Mucosa of descending colon (tissue), 3 donors: Measurements from ENCODE around the gene SH3TC1. TPM values are rescaled to one million over a fixed set of nuclear protein-coding genes. Genes with fewer than 3 reads are reported as not detected.
A peak's percentile ranks its signal among the peaks of the same experiment; 100 is the strongest.

Source experiments
- ATAC-seq: fragments of 200-7000 bp; cut with Tn5 transposase; one replicate; pipeline ENCODE4 v1.9.1; 2020; ENCODE audit warnings: mild to moderate bottlenecking, moderate library complexity
- DNase-seq, 3 donors: peaks; one replicate each; pipeline ENCODE4 v3.0.0-alpha.2; 2020
- H3K36me3 ChIP-seq: fragments of 200-600 bp; one replicate; pipeline ENCODE4 v1.8.0; 2021; ENCODE audit warnings: low read depth, mild to moderate bottlenecking
- H3K4me1 ChIP-seq: fragments of 200-600 bp; one replicate; pipeline ENCODE4 v1.8.0; 2021; ENCODE audit warnings: low read depth, mild to moderate bottlenecking
- H3K4me3 ChIP-seq: fragments of 200-600 bp; one replicate; pipeline ENCODE4 v1.8.0; 2021; ENCODE audit warnings: mild to moderate bottlenecking
- H3K9me3 ChIP-seq: fragments of 200-600 bp; one replicate; pipeline ENCODE4 v1.8.0; 2021; ENCODE audit warnings: mild to moderate bottlenecking
- CTCF ChIP-seq: fragments of 200-600 bp; IDR thresholded peaks from one replicate; pipeline ENCODE4 v1.8.0; 2022; ENCODE audit warnings: antibody characterized with exemption, mild to moderate bottlenecking
- intact Hi-C, 2 donors: fragments of 100-400 bp; cut with DNase I in 1 of 2; cut with micrococcal nuclease in 1 of 2; formaldehyde crosslinking; loops; one replicate each; pipeline versions ENCODE4 v1.11.0 to v1.11.1; 2022; cut with DNase I, micrococcal nuclease
- total RNA-seq, 3 donors: library from RNA; stranded (reverse); fragmentation: NEBNext Ultra II Directional in 2 of 3; extraction: Animal tissue kit (Norgen Biotek cat#: 25700) in 2 of 3; gene quantifications; one replicate each; pipeline versions ENCODE4 v1.2.1 to v1.2.4, GENCODE V29; 2021 to 2023
- donor health status: DM: no; HTN: no; CAD: no; lungs with moderate emphysema.
- donor health status: DM: no; HTN: no; CAD: no.
- donor health status: DM: no; HTN: yes; CAD: no.

Gene SH3TC1
- total RNA-seq, 3 donors from 2014 or later = 10.3 to 13.6 (median 11.7) TPM

- Histone ChIP-seq H3K36me3 (no peaks in the 10 kb centered on the region), H3K4me3 (no peak overlapping the region), H3K4me1 (no peaks in the 10 kb centered on the region), H3K9me3 (no peaks in the 10 kb centered on the region)
- intact Hi-C loops = no loop called here
- ATAC-seq = no peak
- no peak for TF ChIP-seq CTCF
- no peak for DNase-seq
Observed at GRCh38 chr4:8275548-8275910, 76.4 kb downstream of the SH3TC1 start.

GRCh38 chr4:8276358-8277240 lies 77.5 kb downstream of the SH3TC1 start:
- no peak for TF ChIP-seq CTCF
- Histone ChIP-seq H3K4me1 (no peaks in the 10 kb centered on the region), H3K9me3 (no peaks in the 10 kb centered on the region), H3K36me3 (no peaks in the 10 kb centered on the region), H3K4me3 (no peak overlapping the region)
- ATAC-seq (no peak), DNase-seq (peak; percentile 24 to 55 (median 37))
- intact Hi-C loops = no loop called here

GRCh38 chr4:8277356-8278008 lies 78.4 kb downstream of the SH3TC1 start:
- Histone ChIP-seq H3K4me3 (no peak overlapping the region), H3K36me3 (no peaks in the 10 kb centered on the region), H3K4me1 (no peaks in the 10 kb centered on the region), H3K9me3 (no peaks in the 10 kb centered on the region)
- TF ChIP-seq CTCF = no peak
- intact Hi-C loops = no loop called here
- ATAC-seq = no peak
- peak in 2 of 3 donors; percentile 22 to 45 for DNase-seq

- H3K9me3 ChIP-seq = no peaks in the 10 kb centered on the region
- H3K4me3 ChIP-seq = no peak overlapping the region
- H3K4me1 ChIP-seq = no peaks in the 10 kb centered on the region
- no peaks in the 10 kb centered on the region for H3K36me3 ChIP-seq
- intact Hi-C loops = no loop called here
- TF ChIP-seq CTCF = no peak
- no peak for ATAC-seq
- DNase-seq = peak in 2 of 3 donors; percentile 21 to 38
Observed at GRCh38 chr4:8278009-8278395, 78.9 kb downstream of the SH3TC1 start.

- Histone ChIP-seq H3K4me3 (no peak overlapping the region), H3K9me3 (no peaks in the 10 kb centered on the region), H3K36me3 (no peaks in the 10 kb centered on the region), H3K4me1 (no peaks in the 10 kb centered on the region)
- DNase-seq (peak; percentile 31 to 58 (median 37)), ATAC-seq (peak; percentile 41)
- TF ChIP-seq CTCF = no peak
- intact Hi-C loops = no loop called here
Observed at GRCh38 chr4:8278421-8279287, 79.6 kb downstream of the SH3TC1 start.
